Prostate gland (tissue), 2 donors: ENCODE data around the gene NR3C1. TPM values are rescaled to one million over a fixed set of nuclear protein-coding genes. Genes with fewer than 3 reads are reported as not detected.

Source experiments
- DNase-seq: peaks from one replicate; pipeline ENCODE4 v3.0.0-alpha.2; 2019; ENCODE audit warnings: low spot score
- H3K27ac ChIP-seq, 2 donors: fragments of 200-600 bp; sonication (generic); 2 replicates each; pipeline ENCODE4 v1.5.1; 2017 to 2019
- H3K27me3 ChIP-seq: fragments of 200-600 bp; sonication (generic); replicated peaks from 2 replicates; pipeline ENCODE4 v1.5.1; 2019; ENCODE audit not compliant: insufficient read depth
- H3K36me3 ChIP-seq, 2 donors: fragments of 200-600 bp; sonication (generic); 1 replicate in 1 of 2; 2 replicates in 1 of 2; pipeline versions ENCODE4 v1.5.1 to v1.8.1; 2017 to 2019
- H3K4me1 ChIP-seq: fragments of 200-600 bp; sonication (generic); replicated peaks from 2 replicates; pipeline ENCODE4 v1.5.1; 2019
- H3K4me3 ChIP-seq, 2 donors: fragments of 200-600 bp; sonication (generic); 2 replicates each; pipeline ENCODE4 v1.5.1; 2017 to 2019
- H3K9me3 ChIP-seq: fragments of 200-600 bp; sonication (generic); 2 replicates; pipeline ENCODE4 v1.5.1; 2017
- CTCF ChIP-seq, 4 experiments: fragments of 200-600 bp in 2 of 4; fragments of 450-650 bp in 2 of 4; sonication (generic) in 2 of 4; IDR thresholded peaks; 1 replicate in 3 of 4; 2 replicates in 1 of 4; pipeline ENCODE4 v1.5.1; 2016 to 2019; ENCODE audit warnings: antibody characterized with exemption in 4 of 4, mild to moderate bottlenecking in 2 of 4, moderate library complexity in 2 of 4
- POLR2A ChIP-seq: fragments of 450-650 bp; IDR thresholded peaks from one replicate; pipeline ENCODE4 v1.6.1; 2016; ENCODE audit warnings: antibody characterized with exemption, mild to moderate bottlenecking
- POLR2AphosphoS5 ChIP-seq: sonication (generic); formaldehyde crosslinking; IDR thresholded peaks from one replicate; pipeline ENCODE4 v1.6.1; 2017; ENCODE audit warnings: antibody characterized with exemption
- WGBS: methylation state at CpG from one replicate; pipeline ENCODE4 v1.1.5; 2018; 5-methylcytosine and 5-hydroxymethylcytosine counted together
- intact Hi-C: fragments of 100-400 bp; cut with DNase I; formaldehyde crosslinking; loops from one replicate; pipeline ENCODE4 v1.14.2; 2022
- total RNA-seq, 2 donors: library from RNA; depleted of rRNA; stranded (reverse); fragments of >200 nt; gene quantifications; one replicate each; pipeline ENCODE4 v1.1.0, GENCODE V29; 2016

The NR3C1 gene
- total RNA-seq, 2 donors from 2014 or later: 42.4 to 55.5 TPM

GRCh38 chr5:143427122-143427735 lies 23.7 kb upstream of the NR3C1 start:
- no peaks in the 10 kb centered on the region for H3K4me1 ChIP-seq
- no peak for TF ChIP-seq CTCF (IDR thresholded peaks at IDR 0.05)
- TF ChIP-seq POLR2AphosphoS5: no peak
- no peak for TF ChIP-seq POLR2A
- no peaks in the 10 kb centered on the region for H3K27me3 ChIP-seq
- H3K9me3 ChIP-seq: no peaks in the 10 kb centered on the region
- 94% methylated on average over 3 of the region's 3 CpGs for WGBS
- no peaks in the 10 kb centered on the region for H3K36me3 ChIP-seq
- intact Hi-C loops: no loop called here
- H3K4me3 ChIP-seq: no peak overlapping the region
- H3K27ac ChIP-seq: no peak overlapping the region
- DNase-seq: no peak

- Histone ChIP-seq H3K27me3 (no peaks in the 10 kb centered on the region), H3K9me3 (no peaks in the 10 kb centered on the region), H3K27ac (no peak overlapping the region), H3K4me3 (no peak overlapping the region), H3K4me1 (no peaks in the 10 kb centered on the region), H3K36me3 (no peaks in the 10 kb centered on the region)
- TF ChIP-seq POLR2AphosphoS5 (no peak), POLR2A (no peak), CTCF (IDR thresholded peaks at IDR 0.05) (no peak)
- intact Hi-C loops: no loop called here
- WGBS: 85% methylated on average over 9 of the region's 9 CpGs
- no peak for DNase-seq
Observed at GRCh38 chr5:143426437-143426991, 23.0 kb upstream of the NR3C1 start.

- DNase-seq: no peak
- Histone ChIP-seq H3K4me1 (no peaks in the 10 kb centered on the region), H3K9me3 (no peaks in the 10 kb centered on the region), H3K4me3 (no peak overlapping the region), H3K36me3 (no peaks in the 10 kb centered on the region), H3K27ac (no peak overlapping the region), H3K27me3 (no peaks in the 10 kb centered on the region)
- intact Hi-C loops: no loop called here
- TF ChIP-seq CTCF (IDR thresholded peaks at IDR 0.05) (no peak), POLR2AphosphoS5 (no peak), POLR2A (no peak)
- 82% methylated on average over 3 of the region's 3 CpGs for WGBS
Observed at GRCh38 chr5:143425835-143426234, 22.3 kb upstream of the NR3C1 start.

GRCh38 chr5:143418140-143418866 lies 14.8 kb upstream of the NR3C1 start:
- 45% methylated on average over 2 of the region's 2 CpGs for WGBS
- H3K9me3 ChIP-seq: no peaks in the 10 kb centered on the region
- H3K27me3 ChIP-seq: no peaks in the 10 kb centered on the region
- no peak overlapping the region for H3K27ac ChIP-seq
- peak; percentile 40 for DNase-seq
- no peaks in the 10 kb centered on the region for H3K36me3 ChIP-seq
- TF ChIP-seq POLR2AphosphoS5 (peak; percentile 82), CTCF (IDR thresholded peaks at IDR 0.05) (no peak), POLR2A (no peak)
- H3K4me1 ChIP-seq: peaks cover 4% of the 10 kb centered on the region
- H3K4me3 ChIP-seq: no peak overlapping the region
- intact Hi-C loops: no loop called here
